NAMALWA (cell line): ENCODE results near the gene LARP7.
"Not testable (repeated sequence)": the region's sequence is repeated elsewhere in the genome, so short reads cannot be mapped to it uniquely, and the experiment has no call there.

ENCODE experiments used
- DNase-seq: peaks from one replicate; pipeline ENCODE4 v3.0.0-alpha.2; 2015; ENCODE audit warnings: low spot score

LARP7 gene

DNA sequence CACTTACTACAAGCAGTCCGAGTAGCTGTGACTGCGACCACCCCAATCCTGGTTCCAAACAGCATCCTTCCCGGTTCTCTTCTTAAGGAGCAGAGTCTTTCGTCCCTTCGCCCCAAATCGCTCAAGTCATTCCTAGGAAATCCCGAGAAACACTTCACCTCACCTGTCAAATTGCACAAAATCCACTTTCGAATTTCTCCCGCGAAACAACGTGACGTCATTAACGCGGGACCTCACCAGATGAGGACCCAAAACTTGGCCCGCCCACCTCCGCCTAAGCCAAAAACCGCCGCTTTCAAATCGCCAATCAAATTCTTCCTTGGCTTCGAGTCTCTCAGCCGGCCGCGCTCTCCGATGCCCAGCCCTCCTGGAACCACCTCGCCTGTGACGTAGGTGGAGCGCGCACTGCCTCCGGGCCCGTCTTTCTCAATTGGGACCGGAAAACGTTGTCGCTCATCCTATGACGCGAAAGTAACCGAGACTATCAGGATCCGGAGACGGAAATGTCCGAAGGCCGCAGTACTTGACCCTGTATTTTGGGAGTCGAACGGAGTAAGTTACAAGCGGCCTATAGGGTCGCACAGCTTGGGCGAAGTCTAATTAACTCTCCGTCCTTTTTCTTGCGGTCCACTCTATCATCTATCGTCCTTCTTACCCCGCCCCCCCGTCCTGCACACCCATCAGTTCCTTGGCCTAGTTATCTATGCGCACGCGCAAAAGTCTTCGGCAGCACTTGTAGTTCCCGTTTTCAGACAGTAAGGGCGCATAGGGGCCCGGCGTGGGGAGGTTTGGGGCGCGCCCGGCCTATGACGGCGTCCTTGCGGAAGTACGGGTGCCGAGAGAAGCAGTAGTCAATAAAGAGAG lies at the start of gene LARP7, which contains the start of gene ZGRF1:
Gene LARP7, plus strand, starts transcription at position 456 of the 864 bp plus-strand sequence. CDS start 7,527 bp downstream, outside the sequence.
Gene ZGRF1, minus strand, starts transcription at position 222 of the 864 bp plus-strand sequence. CDS start 3,733 bp downstream, outside the sequence.
- DNase-seq, result peak; percentile 99

DNA sequence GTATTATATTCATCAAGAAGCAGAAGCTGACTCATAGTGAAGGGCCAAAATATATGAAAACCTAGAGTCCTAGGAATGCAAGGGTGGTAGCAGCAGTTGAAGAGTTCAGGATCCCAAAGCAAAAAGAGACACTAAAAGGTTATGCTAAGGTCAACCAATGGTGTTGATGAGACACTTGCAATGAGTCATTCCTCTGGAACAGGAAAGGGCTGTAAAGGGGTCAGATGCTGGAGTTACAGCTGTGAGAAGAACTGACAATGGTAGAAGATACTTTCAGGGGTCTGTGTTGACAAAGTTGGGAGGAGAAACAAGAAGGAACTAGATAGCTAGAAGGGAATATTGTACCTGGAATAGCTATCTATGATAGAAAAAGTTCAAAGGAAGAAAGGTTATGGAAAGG lies 47.7 kb upstream of the LARP7 start:
- no peak for DNase-seq

DNA sequence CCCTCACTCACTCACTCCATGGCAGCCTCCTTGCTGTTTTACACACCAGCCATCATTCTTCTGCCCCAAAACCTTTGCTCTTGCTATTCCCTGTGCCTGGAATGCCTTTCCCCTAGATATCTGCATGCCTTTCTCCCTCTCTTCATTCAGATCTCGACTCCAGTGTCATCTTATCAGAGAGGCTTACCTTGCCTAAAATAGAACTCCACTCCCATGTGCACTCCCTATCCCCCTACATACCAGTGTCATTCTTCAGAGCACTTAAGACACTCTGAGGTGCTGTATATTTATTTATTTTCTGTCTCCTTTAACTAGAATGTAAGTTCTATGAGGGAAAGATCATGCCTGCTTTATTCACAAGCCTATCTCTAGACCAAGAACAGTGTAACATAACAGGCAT lies 45.4 kb upstream of the LARP7 start:
- no peak for DNase-seq

DNA sequence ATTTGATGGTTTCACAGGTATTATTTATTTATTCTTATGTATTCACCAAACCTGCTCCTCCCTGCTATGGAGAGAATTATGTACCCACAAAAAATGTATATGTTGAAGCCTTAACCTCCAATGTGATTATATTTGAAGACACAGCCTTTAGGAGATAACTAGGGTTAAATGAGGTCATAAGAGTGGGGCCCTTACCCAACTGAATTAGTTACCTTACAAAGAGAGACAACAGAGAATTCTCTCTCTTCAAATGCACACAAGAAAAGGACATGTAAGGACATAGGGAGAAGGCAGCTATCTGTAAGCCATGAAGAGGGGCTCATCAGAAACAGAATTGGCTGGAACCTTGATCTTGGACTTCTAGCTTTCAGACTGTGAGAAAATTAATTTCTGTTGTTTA lies 44.2 kb upstream of the LARP7 start:
- DNase-seq, result no peak

DNA sequence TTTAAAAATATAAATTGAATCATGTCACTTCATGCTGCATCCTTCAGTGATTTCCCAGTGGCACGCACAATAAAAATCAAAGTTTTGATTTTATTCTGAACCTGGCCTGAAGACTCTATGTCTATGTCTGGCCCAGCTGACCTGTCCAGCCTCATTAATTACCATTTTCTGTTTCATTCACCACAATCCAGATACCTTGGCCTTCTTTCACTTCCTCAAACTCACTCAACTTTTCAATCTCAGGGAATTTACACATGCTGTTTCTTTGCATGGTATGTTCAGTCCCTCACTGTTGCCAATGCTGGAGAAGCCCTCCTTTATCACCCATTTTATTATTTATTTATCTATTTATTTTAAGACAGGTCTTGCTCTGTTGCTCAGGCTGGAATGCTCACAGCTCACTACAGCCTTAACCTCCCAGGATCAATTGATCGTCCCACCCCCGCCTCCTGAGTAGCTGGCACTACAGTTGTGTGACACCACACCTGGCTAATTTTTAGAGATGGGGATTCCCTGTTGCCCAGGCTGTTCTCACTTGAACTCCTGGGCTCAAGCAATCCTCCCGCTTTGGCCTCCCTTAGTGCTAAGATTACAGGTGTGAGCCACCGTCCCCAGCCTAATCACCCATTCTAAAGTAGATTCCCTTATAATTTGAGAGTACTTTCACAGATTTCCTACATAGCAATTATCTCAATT lies 43.4 kb upstream of the LARP7 start:
- DNase-seq, result no peak

DNA sequence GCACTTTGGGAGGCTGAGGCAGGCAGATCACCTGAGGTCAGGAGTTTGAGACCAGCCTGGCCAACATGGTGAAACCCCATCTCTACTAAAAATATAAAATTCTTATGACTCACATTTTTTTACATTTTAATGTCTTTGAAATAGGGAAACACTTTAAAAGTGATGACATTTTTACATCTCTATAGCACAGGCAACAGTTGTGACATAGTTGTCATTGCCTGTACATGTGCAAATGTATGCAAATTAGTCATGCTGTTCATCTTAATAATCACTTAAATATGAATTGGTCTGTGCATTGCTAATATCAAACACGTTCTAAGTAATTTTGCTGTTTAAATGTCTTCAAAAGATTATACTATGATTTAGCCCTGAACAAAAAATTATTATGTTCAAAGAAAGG lies 42.0 kb upstream of the LARP7 start:
- no peak for DNase-seq

DNA sequence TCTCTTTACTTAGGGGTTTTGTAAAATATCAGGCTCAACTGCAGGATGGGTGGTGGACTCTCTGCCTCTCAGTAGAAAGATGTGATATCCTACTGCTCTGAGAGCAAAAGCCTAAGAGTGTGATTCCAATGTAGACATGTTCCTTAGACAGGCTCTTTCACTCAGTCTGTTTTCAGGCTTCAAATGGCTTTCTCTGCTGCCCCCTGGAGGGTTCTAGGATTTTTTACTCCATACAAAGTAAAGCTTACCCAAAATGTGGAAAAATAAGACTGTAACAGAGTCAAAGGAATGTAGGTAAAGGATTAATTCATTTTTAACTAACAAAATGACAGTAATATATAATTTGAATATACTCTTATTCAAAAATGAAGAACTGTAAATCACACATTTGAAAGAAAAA lies 32.4 kb upstream of the LARP7 start:
- DNase-seq, result peak; percentile 71

DNA sequence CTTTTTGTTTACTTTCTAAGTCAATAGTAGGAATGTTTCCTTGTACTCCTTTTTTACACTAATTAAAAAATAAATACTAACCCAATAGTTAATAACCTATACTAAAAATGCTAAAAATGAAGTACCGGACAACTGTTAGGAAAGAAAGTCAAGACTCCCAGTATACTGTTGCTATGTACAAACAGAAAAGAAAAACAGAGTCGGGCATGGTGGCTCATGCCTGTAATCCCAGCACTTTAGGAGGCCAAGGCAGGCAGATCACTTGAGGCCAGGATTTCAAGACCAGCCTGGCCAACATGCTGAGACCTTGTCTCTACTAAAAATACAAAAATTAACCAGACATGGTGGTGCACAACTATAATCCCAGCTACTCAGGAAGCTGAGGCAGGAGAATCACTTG lies 24.1 kb upstream of the LARP7 start:
- DNase-seq, result not testable (repeated sequence)

DNA sequence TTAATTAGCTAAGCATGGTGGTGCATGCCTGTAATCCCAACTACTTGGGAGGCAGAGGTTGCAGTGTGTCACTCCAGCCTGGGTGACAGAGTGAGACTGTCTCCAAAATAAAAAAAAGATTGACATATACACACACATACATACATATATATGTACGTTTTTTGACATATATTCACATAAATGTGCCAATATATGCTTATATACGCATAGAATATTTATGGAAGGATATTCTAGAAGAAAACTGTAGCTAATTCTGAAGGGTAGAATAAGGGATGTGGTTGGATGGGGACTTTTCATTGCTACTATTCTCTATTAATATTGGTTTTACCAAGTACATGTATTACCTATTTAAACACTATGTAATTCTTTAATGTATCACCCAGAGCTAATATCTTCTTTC lies 20.0 kb upstream of the LARP7 start:
- DNase-seq, result no peak

DNA sequence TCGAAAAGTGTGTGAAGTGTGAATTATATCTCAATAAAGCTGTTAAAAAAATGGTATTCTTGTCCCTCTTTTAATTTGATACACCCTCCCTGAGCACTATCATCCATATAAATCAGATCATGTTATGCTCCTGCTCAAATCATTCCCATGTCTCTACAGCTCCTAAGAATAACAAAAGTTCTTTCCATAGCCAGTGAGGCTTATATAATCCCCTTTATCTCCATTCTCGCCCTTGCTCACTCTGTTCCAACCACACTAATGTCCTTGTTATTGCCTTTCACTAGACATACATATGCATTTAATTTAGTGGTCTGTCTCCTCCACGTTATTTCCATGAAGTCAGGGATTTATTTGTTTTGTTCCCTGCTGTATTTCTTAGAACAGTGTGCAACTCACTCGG lies 10.7 kb upstream of the LARP7 start:
- DNase-seq, result no peak

DNA sequence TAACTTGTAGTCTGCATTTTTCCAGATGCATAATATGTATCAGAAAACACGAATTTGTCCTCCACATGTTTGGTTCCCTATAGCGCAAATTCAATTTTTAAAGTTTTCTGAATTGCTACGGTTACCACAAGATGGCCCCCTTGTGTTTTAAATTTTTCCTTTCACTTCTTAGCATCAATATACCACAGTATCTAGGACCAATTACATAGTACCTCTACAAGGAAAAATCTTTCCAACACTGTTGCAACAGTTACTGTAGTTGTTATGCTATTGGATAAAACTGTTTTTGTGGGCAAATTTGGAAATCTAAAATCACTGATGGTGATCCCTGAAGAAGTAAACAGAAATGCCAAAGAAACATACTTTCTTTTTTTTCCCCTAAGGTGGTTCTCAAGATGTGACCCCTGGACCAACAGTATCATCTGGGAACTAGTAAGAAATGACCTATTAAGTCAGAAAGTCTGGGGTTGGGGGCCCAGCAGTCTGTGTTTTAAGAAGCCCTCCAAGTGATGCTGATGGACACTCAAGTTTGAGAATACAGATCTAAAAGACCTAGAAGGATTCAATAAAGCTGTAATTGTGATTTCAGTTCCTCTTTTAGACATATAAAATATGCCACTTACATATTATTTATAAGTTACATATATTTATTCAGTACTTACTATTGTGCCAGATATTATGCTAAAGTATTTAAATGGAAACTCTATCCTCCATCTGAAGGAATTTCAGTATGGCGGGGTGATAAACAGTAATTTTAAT lies 3.3 kb upstream of the LARP7 start:
- DNase-seq, result peak; percentile 71

DNA sequence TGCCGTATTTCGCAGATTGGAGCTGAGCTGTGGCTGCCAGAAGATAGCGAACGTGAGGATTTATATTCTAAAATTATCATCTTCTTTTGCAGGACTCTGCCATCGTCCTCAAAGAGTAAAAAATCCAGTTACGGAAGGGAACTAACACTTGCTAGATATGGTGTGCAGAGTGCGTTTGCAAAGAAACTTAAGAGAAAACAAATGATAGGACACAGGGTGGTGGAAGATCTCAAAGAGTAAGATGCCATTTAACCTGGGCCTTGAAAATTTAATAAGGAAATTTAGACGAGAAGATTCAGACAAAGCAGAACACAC lies 566 bp downstream of the LARP7 start:
- no peak for DNase-seq

DNA sequence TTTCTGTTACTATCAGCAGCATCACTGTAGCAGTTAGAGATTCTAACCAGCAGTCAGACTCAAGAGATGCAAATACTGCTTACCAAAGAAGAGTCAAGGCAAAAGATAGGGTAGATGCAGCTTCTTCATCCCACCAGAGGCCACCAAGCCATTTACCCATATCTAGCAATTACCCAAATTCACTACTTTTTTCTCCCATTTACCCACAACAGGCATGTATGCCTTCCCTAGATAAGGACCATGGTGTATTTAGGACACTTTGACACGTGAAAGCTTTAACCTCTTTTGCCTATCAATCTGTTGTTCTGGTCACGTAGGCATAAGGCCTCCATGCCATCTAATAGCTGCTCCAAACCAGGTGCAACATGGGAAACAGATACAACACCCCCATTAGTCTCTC lies 5.6 kb downstream of the LARP7 start:
- no peak for DNase-seq

DNA sequence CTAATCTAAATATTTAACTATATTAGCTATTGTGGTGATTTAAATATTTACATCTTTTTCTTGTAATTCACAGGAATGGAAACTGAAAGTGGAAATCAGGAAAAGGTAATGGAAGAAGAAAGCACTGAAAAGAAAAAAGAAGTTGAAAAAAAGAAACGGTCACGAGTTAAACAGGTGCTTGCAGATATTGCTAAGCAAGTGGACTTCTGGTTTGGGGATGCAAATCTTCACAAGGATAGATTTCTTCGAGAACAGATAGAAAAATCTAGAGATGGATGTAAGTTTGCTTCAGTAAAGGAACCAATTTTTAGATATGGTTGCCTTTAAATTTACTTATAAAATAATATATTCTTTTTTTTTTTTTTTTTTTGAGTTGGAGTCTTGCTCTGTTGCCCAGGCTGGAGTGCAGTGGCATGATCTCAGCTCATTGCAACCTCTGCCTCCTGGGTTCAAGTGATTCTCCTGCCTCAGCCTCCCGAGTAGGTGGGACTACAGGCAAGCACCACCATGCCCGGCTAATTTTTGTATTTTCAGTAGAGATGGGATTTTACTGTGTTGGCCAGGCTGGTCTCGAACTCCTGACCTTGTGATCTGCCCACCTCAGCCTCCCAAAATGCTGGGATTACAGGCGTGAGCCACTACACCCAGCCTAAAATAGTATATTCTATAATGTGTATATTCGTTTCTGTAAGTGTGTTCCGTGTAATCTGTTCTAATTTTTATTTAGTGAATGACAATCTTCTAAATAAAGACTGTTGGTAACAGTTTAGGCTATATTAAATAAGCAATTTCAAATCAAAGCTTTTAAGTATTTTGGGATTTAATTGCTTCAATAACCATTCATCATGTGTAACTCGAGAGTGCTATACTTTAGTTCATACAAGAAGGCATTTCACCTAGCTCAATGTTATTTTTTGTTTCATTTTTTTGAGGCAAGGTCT lies 7.9 kb downstream of the LARP7 start:
- not testable (repeated sequence) for DNase-seq

DNA sequence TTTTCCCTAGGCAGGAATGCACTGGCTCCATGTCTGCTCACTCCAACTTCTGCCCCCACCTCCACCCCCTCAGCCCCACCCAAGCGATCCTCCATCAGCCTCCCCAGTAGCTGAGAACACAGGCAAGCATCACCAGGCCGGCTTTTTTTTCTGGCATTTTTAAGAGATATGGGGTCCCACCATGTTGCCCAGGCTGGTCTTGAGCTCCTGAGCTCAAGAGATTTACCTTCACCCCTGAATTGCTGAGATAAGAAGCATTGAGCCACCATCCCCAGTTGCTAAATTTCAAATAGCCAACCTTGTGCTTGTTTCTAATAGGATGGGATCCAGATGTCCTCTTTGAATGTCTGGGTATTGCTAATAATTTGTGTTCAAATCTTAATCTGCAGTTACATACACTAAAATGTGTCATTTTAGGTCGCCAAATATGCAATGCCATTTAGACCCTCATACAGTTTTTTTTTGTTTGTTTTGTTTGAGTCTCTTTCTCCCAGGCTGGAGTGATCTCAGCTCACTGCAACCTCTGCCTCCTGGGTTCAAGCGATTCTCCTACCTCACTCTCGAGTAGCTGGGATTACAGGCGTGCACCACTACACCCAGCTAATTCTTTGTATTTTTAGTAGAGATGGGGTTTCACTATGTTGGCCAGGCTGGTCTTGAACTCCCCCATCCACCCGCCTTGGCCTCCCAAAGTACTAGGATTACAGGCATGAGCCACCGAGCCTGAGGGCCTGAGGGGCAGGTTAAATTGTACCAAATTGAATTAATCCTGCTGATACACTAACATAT lies 8.8 kb downstream of the LARP7 start:
- DNase-seq, result no peak

DNA sequence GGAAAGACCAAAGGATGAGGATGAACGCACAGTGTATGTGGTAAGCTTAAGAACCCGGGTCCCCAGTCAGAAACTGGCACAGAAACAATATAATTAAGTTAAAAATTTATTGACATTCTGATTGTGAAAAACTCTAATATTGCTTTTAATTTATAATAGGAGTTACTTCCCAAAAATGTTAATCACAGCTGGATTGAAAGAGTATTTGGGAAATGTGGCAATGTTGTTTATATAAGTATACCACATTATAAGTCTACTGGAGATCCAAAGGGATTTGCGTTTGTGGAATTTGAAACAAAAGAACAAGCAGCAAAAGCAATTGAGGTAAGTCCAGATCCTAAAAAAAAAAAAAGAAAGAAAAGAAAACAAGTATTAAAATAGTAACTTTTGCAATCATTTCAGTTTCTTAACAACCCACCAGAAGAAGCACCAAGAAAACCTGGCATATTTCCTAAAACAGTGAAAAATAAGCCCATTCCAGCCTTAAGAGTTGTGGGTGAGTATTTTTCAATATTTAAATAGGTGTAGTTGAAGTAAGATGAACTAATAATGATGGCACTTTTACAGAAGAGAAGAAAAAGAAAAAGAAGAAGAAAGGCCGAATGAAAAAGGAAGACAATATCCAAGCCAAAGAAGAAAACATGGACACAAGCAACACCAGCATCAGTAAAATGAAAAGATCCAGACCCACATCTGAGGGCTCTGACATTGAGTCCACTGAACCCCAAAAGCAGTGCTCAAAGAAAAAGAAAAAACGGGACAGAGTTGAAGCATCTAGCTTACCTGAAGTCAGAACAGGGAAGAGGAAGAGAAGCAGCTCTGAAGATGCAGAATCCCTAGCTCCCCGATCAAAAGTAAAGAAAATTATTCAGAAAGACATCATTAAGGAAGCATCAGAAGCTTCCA lies 9.9 kb downstream of the LARP7 start:
- DNase-seq, result no peak

DNA sequence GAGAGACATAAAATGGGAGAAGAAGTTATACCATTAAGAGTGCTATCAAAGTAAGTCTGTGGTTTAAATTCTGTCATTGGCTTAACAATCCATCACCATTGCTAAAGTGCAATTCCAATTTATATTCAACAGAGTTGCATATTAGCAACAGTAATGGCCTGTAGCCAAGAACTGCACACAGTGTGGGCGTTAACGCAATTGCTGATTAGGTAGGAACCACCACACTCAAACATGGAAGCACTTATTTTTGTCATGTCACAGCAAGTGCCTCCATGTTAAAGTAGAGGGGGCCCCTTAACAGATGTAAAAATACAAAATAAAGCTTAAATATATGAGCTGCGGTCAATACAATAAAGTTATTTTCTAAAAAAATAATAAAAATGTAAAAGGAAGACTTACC lies 10.8 kb downstream of the LARP7 start:
- DNase-seq, result no peak

DNA sequence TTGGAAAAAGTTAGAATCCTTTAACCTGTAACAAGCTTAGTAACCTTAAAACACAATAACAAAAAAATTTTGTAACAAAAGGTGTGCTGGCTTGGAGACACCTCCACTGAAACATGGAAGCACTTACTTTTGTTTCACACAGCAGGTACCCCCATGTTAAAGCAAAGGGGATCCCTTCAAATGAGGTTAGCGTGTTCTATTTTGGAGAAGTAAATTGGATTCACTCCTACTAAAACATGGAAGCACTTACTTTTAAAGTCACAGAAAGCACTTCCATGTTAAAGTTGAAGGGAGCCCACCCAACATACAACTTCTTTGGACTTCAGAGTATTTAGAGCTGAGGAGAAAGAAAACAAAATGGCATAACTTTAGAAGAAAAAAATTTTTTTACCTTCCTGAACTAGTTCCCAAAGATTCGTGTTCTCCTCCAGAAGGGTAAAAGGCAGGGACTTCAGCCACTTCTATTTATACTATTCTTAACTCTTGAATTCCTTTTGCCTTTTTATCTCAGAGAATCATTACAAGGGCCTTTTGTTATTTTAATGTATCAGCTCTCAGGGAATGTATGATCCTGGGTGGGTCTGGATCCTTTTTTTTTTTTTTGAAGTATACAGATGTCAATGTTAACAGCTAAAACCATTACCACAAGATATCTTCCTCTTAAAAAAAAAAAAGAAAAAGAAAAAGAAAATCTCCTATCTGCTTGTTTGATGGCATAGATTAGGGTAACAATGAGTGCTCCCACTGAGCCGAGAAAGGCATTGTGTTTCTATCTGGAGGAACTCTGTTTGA lies 11.5 kb downstream of the LARP7 start:
- no peak for DNase-seq

DNA sequence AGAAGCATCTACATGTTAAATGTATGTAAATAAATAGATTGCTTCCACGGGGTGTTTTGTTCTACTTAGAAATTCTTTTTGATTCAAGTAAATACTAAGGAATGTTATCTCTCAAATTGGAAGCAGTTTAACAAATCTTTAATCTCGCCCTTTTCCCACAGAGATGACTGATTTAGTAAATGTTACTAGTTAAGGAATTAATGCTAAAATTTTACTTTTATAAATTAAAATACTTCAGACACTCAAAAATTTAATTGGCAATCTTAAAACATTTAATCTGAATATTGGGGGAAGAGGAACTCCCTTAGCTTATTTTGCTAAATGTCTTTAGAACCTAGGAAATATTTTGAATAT lies 12.1 kb downstream of the LARP7 start:
- no peak for DNase-seq
